Dermis blood vessel endothelial cell (primary cell): ENCODE measurements around the gene OR13D1. TPM values are rescaled to one million over a fixed set of nuclear protein-coding genes. Genes with fewer than 3 reads are reported as not detected.
A peak's percentile ranks its signal among the peaks of the same experiment; 100 is the strongest.
"Not testable (repeated sequence)": the region's sequence is repeated elsewhere in the genome, so short reads cannot be mapped to it uniquely, and the experiment has no call there.

Source experiments
- DNase-seq: peaks from one replicate; pipeline ENCODE4 v3.0.0; 2010
- total RNA-seq: library from RNA; depleted of rRNA; stranded (reverse); fragments of >200 nt; gene quantifications from 2 replicates; pipeline ENCODE4 v1.2.3, GENCODE V29; 2014

The OR13D1 gene
- not detected in 2 replicates for total RNA-seq

- DNase-seq = no peak
These were observed at the start of gene OR13D1 for GRCh38 chr9:104694218-104694617. TSS of gene OR13D1 (plus strand) at chr9:104694518. CDS start at chr9:104694518, 0 bp downstream.

- DNase-seq = no peak
These were observed 35.7 kb upstream of the OR13D1 start for GRCh38 chr9:104658496-104659195.

GRCh38 chr9:104675611-104676010 lies 18.7 kb upstream of the OR13D1 start:
- DNase-seq = no peak

- DNase-seq = peak; percentile 59
These were observed 11.7 kb upstream of the OR13D1 start for GRCh38 chr9:104682642-104683041.

- no peak for DNase-seq
These were observed 8.2 kb upstream of the OR13D1 start for GRCh38 chr9:104686081-104686480.

- DNase-seq = no peak
These were observed 6.0 kb downstream of the OR13D1 start for GRCh38 chr9:104700306-104700705.

- DNase-seq = not testable (repeated sequence)
These were observed 14.4 kb downstream of the OR13D1 start for GRCh38 chr9:104708737-104709136.

GRCh38 chr9:104711604-104712003 lies 17.3 kb downstream of the OR13D1 start:
- no peak for DNase-seq

GRCh38 chr9:104725014-104725413 lies 30.7 kb downstream of the OR13D1 start:
- DNase-seq = no peak

GRCh38 chr9:104738452-104738851 lies 44.1 kb downstream of the OR13D1 start:
- DNase-seq = no peak

GRCh38 chr9:104740621-104741020 lies 46.3 kb downstream of the OR13D1 start:
- peak; percentile 62 for DNase-seq

- DNase-seq = peak; percentile 87
These were observed 49.2 kb downstream of the OR13D1 start for GRCh38 chr9:104743376-104743985.

Other genes with a start within 250 kb of the OR13D1 start
- gene OR13F1, start 190.3 kb upstream of the OR13D1 start, total RNA-seq = not detected in 2 replicates
- gene OR13C4, start 167.3 kb upstream of the OR13D1 start, total RNA-seq = not detected in 2 replicates
- not detected in 2 replicates for gene OR13C3, start 157.7 kb upstream of the OR13D1 start, total RNA-seq
- gene OR13C8, start 125.3 kb upstream of the OR13D1 start, total RNA-seq = not detected in 2 replicates
- not detected in 2 replicates for gene OR13C5, start 95.1 kb upstream of the OR13D1 start, total RNA-seq
- not detected in 2 replicates for gene OR13C2, start 88.9 kb upstream of the OR13D1 start, total RNA-seq
- gene OR13C9, start 76.3 kb upstream of the OR13D1 start, total RNA-seq = not detected in 2 replicates
- gene NIPSNAP3A, start 53.2 kb downstream of the OR13D1 start, total RNA-seq = 44.0 and 52.1 TPM in 2 replicates
- gene NIPSNAP3B, start 69.6 kb downstream of the OR13D1 start, total RNA-seq = 0.19 and 0.85 TPM in 2 replicates
- 19.1 and 35.7 TPM in 2 replicates for gene ABCA1, start 233.6 kb downstream of the OR13D1 start, total RNA-seq